Hepatocyte (in vitro differentiated cells): ENCODE measurements around the gene HBD. TPM values are rescaled to one million over a fixed set of nuclear protein-coding genes. Genes with fewer than 3 reads are reported as not detected.

Source experiments
- DNase-seq: peaks from one replicate; pipeline ENCODE4 v3.0.0-alpha.2; 2016; ENCODE audit warnings: low spot score
- H2AFZ ChIP-seq: fragments of 200-600 bp; sonication (generic); 2 replicates; pipeline ENCODE4 v1.6.0; 2016; ENCODE audit warnings: antibody characterized with exemption, mild to moderate bottlenecking
- H3K27ac ChIP-seq: fragments of 200-600 bp; sonication (generic); 2 replicates; pipeline ENCODE4 v1.5.1; 2016; ENCODE audit warnings: mild to moderate bottlenecking
- H3K27me3 ChIP-seq: fragments of 200-600 bp; sonication (generic); 2 replicates; pipeline ENCODE4 v1.6.1; 2016
- H3K36me3 ChIP-seq: fragments of 200-600 bp; sonication (generic); replicated peaks from 2 replicates; pipeline ENCODE4 v1.5.1; 2016; ENCODE audit warnings: low read depth; ENCODE audit not compliant: insufficient read depth
- H3K4me1 ChIP-seq: fragments of 200-600 bp; sonication (generic); 2 replicates; pipeline ENCODE4 v1.5.1; 2016; ENCODE audit warnings: mild to moderate bottlenecking, moderate library complexity; ENCODE audit not compliant: insufficient read depth
- H3K4me2 ChIP-seq: fragments of 200-600 bp; sonication (generic); 2 replicates; pipeline ENCODE4 v1.6.0; 2016
- H3K4me3 ChIP-seq: fragments of 200-600 bp; sonication (generic); 2 replicates; pipeline ENCODE4 v1.5.1; 2016; ENCODE audit warnings: mild to moderate bottlenecking
- H3K79me2 ChIP-seq: fragments of 200-600 bp; sonication (generic); 2 replicates; pipeline ENCODE4 v1.6.0; 2017; ENCODE audit warnings: mild to moderate bottlenecking
- H3K9me2 ChIP-seq: fragments of 200-600 bp; sonication (generic); replicated peaks from 2 replicates; pipeline ENCODE4 v1.6.0; 2017; ENCODE audit warnings: mild to moderate bottlenecking; ENCODE audit not compliant: insufficient read depth
- H3K9me3 ChIP-seq: fragments of 200-600 bp; sonication (generic); 2 replicates; pipeline ENCODE4 v1.5.1; 2016; ENCODE audit warnings: low read depth, mild to moderate bottlenecking
- H4K20me1 ChIP-seq: fragments of 200-600 bp; sonication (generic); 2 replicates; pipeline ENCODE4 v1.6.0; 2016; ENCODE audit warnings: mild to moderate bottlenecking; ENCODE audit not compliant: insufficient read depth, poor library complexity, severe bottlenecking
- CTCF ChIP-seq: fragments of 200-600 bp; sonication (generic); IDR thresholded peaks from 2 replicates; pipeline ENCODE4 v1.5.1; 2016; ENCODE audit warnings: antibody characterized with exemption, mild to moderate bottlenecking; ENCODE audit not compliant: poor library complexity
- EZH2 ChIP-seq: fragments of 200-600 bp; sonication (generic); IDR thresholded peaks from 2 replicates; pipeline ENCODE4 v1.6.1; 2016; ENCODE audit warnings: antibody characterized with exemption, mild to moderate bottlenecking, borderline replicate concordance
- EZH2phosphoT487 ChIP-seq: fragments of 200-600 bp; sonication (generic); IDR thresholded peaks from one replicate; pipeline ENCODE4 v1.6.1; 2018; ENCODE audit warnings: antibody characterized with exemption, mild to moderate bottlenecking, low read depth, moderate library complexity; ENCODE audit not compliant: unreplicated experiment, severe bottlenecking
- WGBS: methylation state at CpG from one replicate; pipeline ENCODE4 v1.1.6; 2016; ENCODE audit warnings: low lambda C conversion rate; ENCODE audit errors: missing lambda C conversion rate; 5-methylcytosine and 5-hydroxymethylcytosine counted together
- polyA plus RNA-seq: library from polyadenylated mRNA; unstranded; fragments of >200 nt; fragmentation: Nextera tagmentation; extraction: Ambion mirVana; gene quantifications from 2 replicates; pipeline ENCODE4 v1.2.1, GENCODE V29; 2016
- total RNA-seq: library from RNA; depleted of rRNA; stranded (reverse); fragments of >200 nt; gene quantifications from 2 replicates; pipeline ENCODE4 v1.2.3, GENCODE V29; 2014

Gene HBD
- total and polyA plus RNA-seq, 2 experiments from 2014 or later: not detected

DNA sequence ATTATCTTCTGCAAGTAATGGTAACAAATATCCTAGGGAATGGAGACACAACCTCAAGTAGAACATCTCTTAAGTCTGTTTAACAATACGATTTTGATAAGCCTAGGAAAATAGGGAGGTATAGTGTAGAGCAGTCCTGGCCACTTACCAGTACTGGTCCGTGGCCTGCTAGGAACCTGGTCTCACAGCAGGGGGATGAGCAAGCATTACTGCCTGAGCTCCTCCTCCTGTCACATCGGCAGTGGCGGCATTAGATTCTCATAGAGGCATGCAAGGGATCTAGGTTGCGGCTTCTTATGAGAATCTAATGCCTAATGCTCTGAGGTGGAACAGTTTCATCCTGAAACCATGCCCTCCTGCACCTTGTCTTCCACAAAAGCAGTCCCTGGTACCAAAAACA lies 38.2 kb downstream of the HBD start:
- H2AFZ ChIP-seq: no peak overlapping the region
- no peak for DNase-seq
- H3K27ac ChIP-seq: no peak overlapping the region
- no peaks in the 10 kb centered on the region for H3K9me2 ChIP-seq
- H3K27me3 ChIP-seq: no peaks in the 10 kb centered on the region
- TF ChIP-seq EZH2 (no peak), EZH2phosphoT487 (no peak), CTCF (no peak)
- H3K36me3 ChIP-seq: no peaks in the 10 kb centered on the region
- 70% methylated on average over 5 of the region's 5 CpGs for WGBS
- H3K9me3 ChIP-seq: no peaks in the 10 kb centered on the region
- H3K4me1 ChIP-seq: no peaks in the 10 kb centered on the region
- H3K4me3 ChIP-seq: no peak overlapping the region
- H3K79me2 ChIP-seq: no peaks in the 10 kb centered on the region
- no peaks in the 10 kb centered on the region for H4K20me1 ChIP-seq
- no peak overlapping the region for H3K4me2 ChIP-seq

- H3K9me3 ChIP-seq: no peaks in the 10 kb centered on the region
- no peaks in the 10 kb centered on the region for H3K9me2 ChIP-seq
- H3K79me2 ChIP-seq: no peaks in the 10 kb centered on the region
- no peaks in the 10 kb centered on the region for H3K4me1 ChIP-seq
- no peak overlapping the region for H3K4me2 ChIP-seq
- H3K27me3 ChIP-seq: no peaks in the 10 kb centered on the region
- DNase-seq: no peak
- no peak overlapping the region for H3K4me3 ChIP-seq
- no peak overlapping the region for H3K27ac ChIP-seq
- no peak overlapping the region for H2AFZ ChIP-seq
- WGBS: 39% methylated on average over 1 of the region's 1 CpG
- H4K20me1 ChIP-seq: no peaks in the 10 kb centered on the region
- no peaks in the 10 kb centered on the region for H3K36me3 ChIP-seq
- TF ChIP-seq EZH2phosphoT487: no peak
- TF ChIP-seq CTCF: no peak
- no peak for TF ChIP-seq EZH2
Measured at GRCh38 chr11:5192738-5193137, 41.5 kb downstream of the HBD start.

GRCh38 chr11:5188201-5188600 lies 46.1 kb downstream of the HBD start:
- Histone ChIP-seq H4K20me1 (no peaks in the 10 kb centered on the region), H3K4me1 (no peaks in the 10 kb centered on the region), H3K79me2 (no peaks in the 10 kb centered on the region), H3K27ac (no peak overlapping the region), H3K27me3 (no peaks in the 10 kb centered on the region), H3K9me2 (no peaks in the 10 kb centered on the region), H2AFZ (no peak overlapping the region), H3K4me3 (no peak overlapping the region), H3K4me2 (no peak overlapping the region), H3K36me3 (no peaks in the 10 kb centered on the region), H3K9me3 (no peaks in the 10 kb centered on the region)
- no peak for DNase-seq
- 88% methylated on average over 2 of the region's 2 CpGs for WGBS
- TF ChIP-seq EZH2 (no peak), EZH2phosphoT487 (no peak), CTCF (no peak)

Other genes with a start within 250 kb of the HBD start
- not detected in 2 replicates for gene OR51L1, start 239.6 kb downstream of the HBD start, total RNA-seq
- not detected in 2 replicates for gene OR51L1, start 239.6 kb downstream of the HBD start, polyA plus RNA-seq
- not detected in 2 replicates for gene OR52J3, start 188.0 kb downstream of the HBD start, total RNA-seq
- not detected in 2 replicates for gene OR52J3, start 188.0 kb downstream of the HBD start, polyA plus RNA-seq
- not detected in 2 replicates for gene OR52E2, start 174.9 kb downstream of the HBD start, total RNA-seq
- gene OR52E2, start 174.9 kb downstream of the HBD start, polyA plus RNA-seq: not detected in 2 replicates
- not detected in 2 replicates for gene OR52E1, start 164.9 kb downstream of the HBD start, total RNA-seq
- not detected in 2 replicates for gene OR52E1, start 164.9 kb downstream of the HBD start, polyA plus RNA-seq
- gene OR52A5, start 96.1 kb downstream of the HBD start, total RNA-seq: not detected in 2 replicates
- gene OR52A5, start 96.1 kb downstream of the HBD start, polyA plus RNA-seq: not detected in 2 replicates
- not detected in 2 replicates for gene OR52A1, start 79.7 kb downstream of the HBD start, total RNA-seq
- gene OR52A1, start 79.7 kb downstream of the HBD start, polyA plus RNA-seq: not detected in 2 replicates
- gene OR51V1, start 33.8 kb downstream of the HBD start, total RNA-seq: not detected in 2 replicates
- not detected in 2 replicates for gene OR51V1, start 33.8 kb downstream of the HBD start, polyA plus RNA-seq
- gene HBB, start 7.4 kb downstream of the HBD start, total RNA-seq: not detected in 2 replicates
- gene HBB, start 7.4 kb downstream of the HBD start, polyA plus RNA-seq: not detected in 2 replicates
- gene HBG1, start 15.4 kb upstream of the HBD start, total RNA-seq: not detected in 2 replicates
- not detected in 2 replicates for gene HBG1, start 15.4 kb upstream of the HBD start, polyA plus RNA-seq
- gene HBG2, start 20.3 kb upstream of the HBD start, total RNA-seq: not detected in 2 replicates
- 0.63 TPM in 1 of 2 replicates, not detected in the other for gene HBG2, start 20.3 kb upstream of the HBD start, polyA plus RNA-seq
- gene HBE1, start 35.5 kb upstream of the HBD start, total RNA-seq: 1.1 and 1.6 TPM in 2 replicates
- 0.25 and 1.5 TPM in 2 replicates for gene HBE1, start 35.5 kb upstream of the HBD start, polyA plus RNA-seq
- gene OR51B4, start 67.5 kb upstream of the HBD start, total RNA-seq: not detected in 2 replicates
- gene OR51B4, start 67.5 kb upstream of the HBD start, polyA plus RNA-seq: 0.17 TPM in 1 of 2 replicates, not detected in the other
- gene OR51B2, start 89.8 kb upstream of the HBD start, total RNA-seq: not detected in 2 replicates
- not detected in 2 replicates for gene OR51B2, start 89.8 kb upstream of the HBD start, polyA plus RNA-seq
- gene OR51B5, start 109.0 kb upstream of the HBD start, total RNA-seq: 0.20 TPM in 1 of 2 replicates, not detected in the other
- not detected in 2 replicates for gene OR51B5, start 109.0 kb upstream of the HBD start, polyA plus RNA-seq
- not detected in 2 replicates for gene OR51B6, start 117.0 kb upstream of the HBD start, total RNA-seq
- not detected in 2 replicates for gene OR51B6, start 117.0 kb upstream of the HBD start, polyA plus RNA-seq
- not detected in 2 replicates for gene OR51M1, start 149.3 kb upstream of the HBD start, total RNA-seq
- not detected in 2 replicates for gene OR51M1, start 149.3 kb upstream of the HBD start, polyA plus RNA-seq
- gene OR51Q1, start 187.6 kb upstream of the HBD start, total RNA-seq: not detected in 2 replicates
- gene OR51Q1, start 187.6 kb upstream of the HBD start, polyA plus RNA-seq: not detected in 2 replicates
- gene OR51I1, start 207.0 kb upstream of the HBD start, total RNA-seq: not detected in 2 replicates
- not detected in 2 replicates for gene OR51I1, start 207.0 kb upstream of the HBD start, polyA plus RNA-seq
- gene OR51I2, start 214.8 kb upstream of the HBD start, total RNA-seq: not detected in 2 replicates
- not detected in 2 replicates for gene OR51I2, start 214.8 kb upstream of the HBD start, polyA plus RNA-seq